H9 (cell line): ENCODE results near the gene TAF5L. TPM values are rescaled to one million over a fixed set of nuclear protein-coding genes. Genes with fewer than 3 reads are reported as not detected.

Experiments used
- DNase-seq: peaks from one replicate; pipeline ENCODE4 v3.0.0-alpha.2; 2017
- H2AFZ ChIP-seq: one replicate; pipeline ENCODE4 v1.6.1; 2013; ENCODE audit warnings: mild to moderate bottlenecking, low read length, control low read depth, moderate library complexity
- H2AK5ac ChIP-seq: 2 replicates; pipeline ENCODE4 v1.6.1; 2013; ENCODE audit warnings: low read length, control low read depth, mixed read lengths; ENCODE audit not compliant: insufficient read length
- H2BK120ac ChIP-seq: one replicate; pipeline ENCODE4 v1.6.1; 2013; ENCODE audit warnings: low read depth, mild to moderate bottlenecking, low read length, control low read depth, inconsistent platforms; ENCODE audit not compliant: poor library complexity, severe bottlenecking
- H2BK12ac ChIP-seq: 2 replicates; pipeline ENCODE4 v1.6.1; 2013; ENCODE audit warnings: low read length, control low read depth, mixed read lengths, low read depth; ENCODE audit not compliant: insufficient read length
- H2BK15ac ChIP-seq: 2 replicates; pipeline ENCODE4 v1.6.1; 2013; ENCODE audit warnings: low read depth, low read length, control low read depth
- H2BK20ac ChIP-seq: one replicate; pipeline ENCODE4 v1.6.1; 2013; ENCODE audit warnings: low read depth, mild to moderate bottlenecking, low read length, control low read depth, inconsistent platforms; ENCODE audit not compliant: poor library complexity, severe bottlenecking
- H2BK5ac ChIP-seq: 2 replicates; pipeline ENCODE4 v1.6.1; 2013; ENCODE audit warnings: low read length, control low read depth, mixed read lengths; ENCODE audit not compliant: insufficient read length
- H3K14ac ChIP-seq: 2 replicates; pipeline ENCODE4 v1.6.1; 2013; ENCODE audit warnings: low read length, control low read depth; ENCODE audit not compliant: insufficient read depth
- H3K18ac ChIP-seq: 2 replicates; pipeline ENCODE4 v1.6.1; 2013; ENCODE audit warnings: low read depth, mild to moderate bottlenecking, mixed read lengths, low read length, control low read depth; ENCODE audit not compliant: insufficient read length
- H3K23ac ChIP-seq: 2 replicates; pipeline ENCODE4 v1.6.1; 2013; ENCODE audit warnings: low read length, control low read depth, mixed read lengths, low read depth; ENCODE audit not compliant: insufficient read length
- H3K23me2 ChIP-seq: 2 replicates; pipeline ENCODE4 v1.6.1; 2013; ENCODE audit warnings: low read depth, mild to moderate bottlenecking, mixed read lengths, low read length, control low read depth; ENCODE audit not compliant: insufficient read length, poor library complexity, severe bottlenecking
- H3K27ac ChIP-seq: 2 replicates; pipeline ENCODE4 v1.5.1; 2013; ENCODE audit warnings: low read length, control low read depth, mixed read lengths, low read depth; ENCODE audit not compliant: insufficient read length
- H3K27me3 ChIP-seq: 2 replicates; pipeline ENCODE4 v1.6.1; 2013; ENCODE audit warnings: low read length, control low read depth, inconsistent platforms; ENCODE audit not compliant: insufficient read depth
- H3K4ac ChIP-seq: 2 replicates; pipeline ENCODE4 v1.6.1; 2013; ENCODE audit warnings: low read depth, mild to moderate bottlenecking, control low read depth, inconsistent platforms, low read length, moderate library complexity
- H3K4me1 ChIP-seq: 2 replicates; pipeline ENCODE4 v1.6.1; 2013; ENCODE audit warnings: low read length, control low read depth, inconsistent platforms; ENCODE audit not compliant: insufficient read depth
- H3K4me2 ChIP-seq: 2 replicates; pipeline ENCODE4 v1.6.1; 2013; ENCODE audit warnings: low read length, control low read depth, mixed read lengths; ENCODE audit not compliant: insufficient read length, insufficient read depth
- H3K56ac ChIP-seq: 2 replicates; pipeline ENCODE4 v1.6.1; 2013; ENCODE audit warnings: low read depth, mild to moderate bottlenecking, mixed read lengths, low read length, control low read depth; ENCODE audit not compliant: insufficient read length
- H3K79me1 ChIP-seq: 2 replicates; pipeline ENCODE4 v1.6.1; 2013; ENCODE audit warnings: low read depth, mild to moderate bottlenecking, moderate library complexity, low read length, control low read depth, inconsistent platforms; ENCODE audit not compliant: insufficient read depth, poor library complexity, severe bottlenecking
- H3K79me2 ChIP-seq: 2 replicates; pipeline ENCODE4 v1.6.1; 2013; ENCODE audit warnings: low read length, control low read depth, inconsistent platforms; ENCODE audit not compliant: insufficient read depth
- H3K9ac ChIP-seq: 2 replicates; pipeline ENCODE4 v1.6.1; 2013; ENCODE audit warnings: low read length, control low read depth, mixed read lengths; ENCODE audit not compliant: insufficient read length; ENCODE audit errors: extremely low read depth
- H3K9me3 ChIP-seq: one replicate; pipeline ENCODE4 v1.6.1; 2013; ENCODE audit warnings: low read depth, low read length, inconsistent platforms; ENCODE audit not compliant: control insufficient read depth
- H3T11ph ChIP-seq: one replicate; pipeline ENCODE4 v1.6.1; 2013; ENCODE audit warnings: mild to moderate bottlenecking, low read length, control low read depth, inconsistent platforms
- H4K20me1 ChIP-seq: one replicate; pipeline ENCODE4 v1.6.1; 2013; ENCODE audit not compliant: control insufficient read depth, insufficient read length, insufficient read depth
- H4K5ac ChIP-seq: 2 replicates; pipeline ENCODE4 v1.6.1; 2013; ENCODE audit warnings: low read depth, mild to moderate bottlenecking, mixed read lengths, low read length, control low read depth; ENCODE audit not compliant: insufficient read length
- H4K8ac ChIP-seq: replicated peaks from 2 replicates; pipeline ENCODE4 v1.6.1; 2013; ENCODE audit warnings: low read length, control low read depth, mixed read lengths, low read depth; ENCODE audit not compliant: insufficient read length
- H4K91ac ChIP-seq: 2 replicates; pipeline ENCODE4 v1.6.1; 2013; ENCODE audit warnings: low read depth, mild to moderate bottlenecking, moderate library complexity, mixed read lengths, low read length, control low read depth; ENCODE audit not compliant: insufficient read length
- H3K27ac Mint-ChIP-seq, 3 experiments: 2 replicates in 2 of 3; 3 replicates in 1 of 3; pipeline ENCODE4 v1.8.0; 2020 to 2021; ENCODE audit warnings: mixed read lengths in 3 of 3, mild to moderate bottlenecking in 1 of 3, moderate library complexity in 1 of 3
- H3K27me3 Mint-ChIP-seq: 2 replicates; pipeline ENCODE4 v1.8.0; 2021; ENCODE audit warnings: low read depth, mild to moderate bottlenecking, moderate library complexity, mixed read lengths
- H3K36me3 Mint-ChIP-seq, 3 experiments: 2 replicates in 2 of 3; 3 replicates in 1 of 3; pipeline ENCODE4 v1.8.0; 2020 to 2021; ENCODE audit warnings: low read depth in 3 of 3, mixed read lengths in 3 of 3; ENCODE audit not compliant: insufficient read depth in 1 of 3
- H3K4me1 Mint-ChIP-seq, 2 experiments: 2 replicates each; pipeline ENCODE4 v1.8.0; 2020; ENCODE audit warnings: mixed read lengths in 2 of 2
- H3K4me3 Mint-ChIP-seq, 2 experiments: 2 replicates in 1 of 2; 3 replicates in 1 of 2; pipeline ENCODE4 v1.8.0; 2020 to 2021; ENCODE audit warnings: mild to moderate bottlenecking in 2 of 2, mixed read lengths in 2 of 2, moderate library complexity in 1 of 2
- H3K9me3 Mint-ChIP-seq, 2 experiments: 2 replicates in 1 of 2; 3 replicates in 1 of 2; pipeline ENCODE4 v1.8.0; 2020; ENCODE audit warnings: mild to moderate bottlenecking in 2 of 2, mixed read lengths in 2 of 2, moderate library complexity in 1 of 2
- WGBS: extraction: QIAGEN DNeasy Blood & Tissue Kit; methylation state at CpG from one replicate; pipeline ENCODE4 v1.1.7; 2013; ENCODE audit warnings: missing lambda C conversion rate, low lambda C conversion rate, mixed read lengths; ENCODE audit not compliant: insufficient read length; ENCODE audit errors: extremely low coverage; 5-methylcytosine and 5-hydroxymethylcytosine counted together
- total RNA-seq: library from RNA; stranded (reverse); gene quantifications from 2 replicates; pipeline ENCODE4 v1.2.1, GENCODE V29; 2021
- TF ChIP-seq, protein P1 (sequence below): fragments of 200-600 bp; sonication (generic); conservative IDR thresholded peaks from 3 replicates; pipeline ENCODE4 v1.8.0; 2021; ENCODE audit warnings: antibody characterized with exemption, mild to moderate bottlenecking

The TAF5L gene
- total RNA-seq, 1 experiment from 2014 or later, result 30.3 TPM

DNA sequence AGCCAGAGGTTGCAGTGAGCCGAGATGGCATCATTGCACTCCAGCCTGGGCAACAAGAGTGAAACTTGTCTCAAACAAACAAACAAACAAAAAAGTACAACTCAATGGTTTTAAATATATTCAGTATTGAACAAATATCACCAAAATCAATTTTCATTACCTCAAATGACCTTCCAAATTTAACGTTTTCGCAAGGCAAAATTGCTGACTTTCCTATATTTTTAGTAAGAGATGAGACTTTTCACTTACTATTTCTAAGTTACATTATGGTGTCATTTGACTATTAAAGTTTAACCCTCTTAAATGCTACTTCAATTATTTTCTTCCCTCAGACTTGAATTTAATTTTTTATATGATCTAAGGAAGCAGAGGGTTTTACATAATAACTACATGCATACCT, 44.4 kb downstream of the TAF5L start:
- 100% methylated on average over 2 of the region's 3 CpGs for WGBS
- H4K8ac ChIP-seq, result no peak overlapping the region
- Mint-ChIP-seq H3K27me3 (no peaks in the 10 kb centered on the region), H3K9me3 (no peaks in the 10 kb centered on the region), H3K27ac (no peak overlapping the region), H3K36me3 (no peaks in the 10 kb centered on the region), H3K4me1 (peaks cover 9 to 13% of the 10 kb centered on the region in 2 experiments), H3K4me3 (no peak overlapping the region)
- H2BK120ac ChIP-seq, result no peak overlapping the region
- TF ChIP-seq, protein P1, sequence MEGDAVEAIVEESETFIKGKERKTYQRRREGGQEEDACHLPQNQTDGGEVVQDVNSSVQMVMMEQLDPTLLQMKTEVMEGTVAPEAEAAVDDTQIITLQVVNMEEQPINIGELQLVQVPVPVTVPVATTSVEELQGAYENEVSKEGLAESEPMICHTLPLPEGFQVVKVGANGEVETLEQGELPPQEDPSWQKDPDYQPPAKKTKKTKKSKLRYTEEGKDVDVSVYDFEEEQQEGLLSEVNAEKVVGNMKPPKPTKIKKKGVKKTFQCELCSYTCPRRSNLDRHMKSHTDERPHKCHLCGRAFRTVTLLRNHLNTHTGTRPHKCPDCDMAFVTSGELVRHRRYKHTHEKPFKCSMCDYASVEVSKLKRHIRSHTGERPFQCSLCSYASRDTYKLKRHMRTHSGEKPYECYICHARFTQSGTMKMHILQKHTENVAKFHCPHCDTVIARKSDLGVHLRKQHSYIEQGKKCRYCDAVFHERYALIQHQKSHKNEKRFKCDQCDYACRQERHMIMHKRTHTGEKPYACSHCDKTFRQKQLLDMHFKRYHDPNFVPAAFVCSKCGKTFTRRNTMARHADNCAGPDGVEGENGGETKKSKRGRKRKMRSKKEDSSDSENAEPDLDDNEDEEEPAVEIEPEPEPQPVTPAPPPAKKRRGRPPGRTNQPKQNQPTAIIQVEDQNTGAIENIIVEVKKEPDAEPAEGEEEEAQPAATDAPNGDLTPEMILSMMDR, result no peak
- H3K79me2 ChIP-seq, result no peaks in the 10 kb centered on the region
- H3K14ac ChIP-seq, result no peak overlapping the region
- H3K18ac ChIP-seq, result no peak overlapping the region
- H4K20me1 ChIP-seq, result no peaks in the 10 kb centered on the region
- no peak overlapping the region for H2BK5ac ChIP-seq
- H3K23me2 ChIP-seq, result no peaks in the 10 kb centered on the region
- H4K5ac ChIP-seq, result no peak overlapping the region
- DNase-seq, result no peak
- H2BK12ac ChIP-seq, result no peak overlapping the region
- H2AFZ ChIP-seq, result no peak overlapping the region
- no peak overlapping the region for H3K56ac ChIP-seq
- H3K4me2 ChIP-seq, result no peak overlapping the region
- H3K4me1 ChIP-seq, result no peaks in the 10 kb centered on the region; the same call in 1 of the 2 replicates
- no peak overlapping the region for H2BK15ac ChIP-seq
- no peaks in the 10 kb centered on the region for H3K9me3 ChIP-seq
- no peak overlapping the region for H3K27ac ChIP-seq
- H2BK20ac ChIP-seq, result no peak overlapping the region
- H3K27me3 ChIP-seq, result no peaks in the 10 kb centered on the region
- H3T11ph ChIP-seq, result no peak overlapping the region
- no peak overlapping the region for H2AK5ac ChIP-seq
- no peak overlapping the region for H3K4ac ChIP-seq
- H3K9ac ChIP-seq, result no peak overlapping the region
- H4K91ac ChIP-seq, result no peak overlapping the region
- H3K23ac ChIP-seq, result no peak overlapping the region
- no peaks in the 10 kb centered on the region for H3K79me1 ChIP-seq
